ENCODE data around the gene MAP1A.

MAP1A gene

DNA sequence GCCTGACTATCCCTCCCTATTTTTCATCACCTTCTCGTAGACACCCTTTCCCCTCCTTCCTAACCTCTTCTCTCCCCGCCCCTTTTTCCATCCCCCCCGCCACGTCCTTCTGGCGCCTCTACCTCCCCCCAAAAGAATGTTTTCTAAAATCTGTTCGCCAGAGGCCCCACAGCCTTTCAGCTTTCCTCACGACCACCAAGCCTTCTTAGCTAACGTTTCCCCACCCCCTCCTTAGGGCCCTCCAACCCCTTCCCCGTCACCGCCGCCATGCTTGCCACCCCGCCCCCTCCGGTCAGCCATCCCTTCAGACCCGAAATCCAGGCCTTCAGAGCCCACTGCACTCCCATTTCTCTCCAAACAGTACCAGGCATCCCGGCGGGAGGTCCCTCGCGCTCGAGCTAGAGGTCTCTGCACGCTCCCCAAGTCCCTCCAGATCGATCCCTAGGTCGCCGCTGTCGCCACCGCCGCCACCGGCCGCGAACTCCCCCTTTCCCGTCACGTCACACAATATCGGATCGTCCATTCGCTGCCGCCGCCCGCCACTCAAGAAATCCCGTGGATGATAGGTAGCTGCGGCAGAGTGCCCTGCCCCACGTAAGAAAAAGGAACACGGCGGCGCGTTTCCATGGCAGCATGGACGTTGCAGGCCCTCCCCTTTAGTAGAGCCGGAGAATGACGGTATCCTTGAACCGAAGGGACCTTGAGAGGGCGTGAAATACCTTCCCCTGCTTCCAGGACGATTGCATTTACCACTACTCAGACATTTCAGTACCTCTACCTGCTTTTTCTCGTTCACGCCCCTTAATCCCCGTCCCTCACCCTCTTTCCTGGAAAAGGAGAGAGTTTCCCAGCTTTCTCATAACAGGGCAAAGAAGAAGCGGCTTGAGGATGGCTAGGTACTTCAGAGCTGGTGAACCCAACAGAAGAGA is 24.5 kb upstream of the MAP1A start, which contains the start of gene TP53BP1:
TP53BP1 (minus strand) TSS at position 484 of the 929 bp plus-strand sequence; CDS start at position 371, 113 bp downstream.
- WGBS, 2 experiments: 1% methylated on average over 54 of the region's 54 CpGs

GRCh38 chr15:43493703-43494472 is 23.5 kb upstream of the MAP1A start:
- H3K27me3 ChIP-seq (ENCODE audit: control insufficient read depth, insufficient read depth, low read length, poor library complexity, severe bottlenecking): no peaks in the 10 kb centered on the region
- peaks cover 7% of the 10 kb centered on the region for H3K4me1 ChIP-seq (ENCODE audit: control insufficient read depth, insufficient read depth, low read length)
- H3K4me3 ChIP-seq (ENCODE audit: insufficient read depth, low read depth, low read length): peak overlapping the region; percentile 59
- H3K36me3 ChIP-seq (ENCODE audit: control insufficient read depth, insufficient read depth, low read length): peaks cover 17% of the 10 kb centered on the region
- peak overlapping the region; percentile 70 for H3K27ac ChIP-seq (ENCODE audit: insufficient read depth, low read depth, low read length, poor library complexity, severe bottlenecking)
- H3K9me3 ChIP-seq (ENCODE audit: control insufficient read depth, low read length): no peaks in the 10 kb centered on the region
- 86% methylated on average over 7 of the region's 7 CpGs for WGBS, 2 experiments

More for the DNA sequence above, 24.5 kb upstream of the MAP1A start, which contains the start of gene TP53BP1:
- Histone ChIP-seq H3K36me3 (ENCODE audit: control insufficient read depth, insufficient read depth, low read length) (peaks cover 26% of the 10 kb centered on the region), H3K9me3 (ENCODE audit: control insufficient read depth, low read length) (no peaks in the 10 kb centered on the region), H3K27me3 (ENCODE audit: control insufficient read depth, insufficient read depth, low read length, poor library complexity, severe bottlenecking) (no peaks in the 10 kb centered on the region), H3K4me3 (ENCODE audit: insufficient read depth, low read depth, low read length) (peak within 1 kb of the TSS; percentile 59), H3K4me1 (ENCODE audit: control insufficient read depth, insufficient read depth, low read length) (peaks cover 7% of the 10 kb centered on the region), H3K27ac (ENCODE audit: insufficient read depth, low read depth, low read length, poor library complexity, severe bottlenecking) (peak within 1 kb of the TSS; percentile 91)

DNA sequence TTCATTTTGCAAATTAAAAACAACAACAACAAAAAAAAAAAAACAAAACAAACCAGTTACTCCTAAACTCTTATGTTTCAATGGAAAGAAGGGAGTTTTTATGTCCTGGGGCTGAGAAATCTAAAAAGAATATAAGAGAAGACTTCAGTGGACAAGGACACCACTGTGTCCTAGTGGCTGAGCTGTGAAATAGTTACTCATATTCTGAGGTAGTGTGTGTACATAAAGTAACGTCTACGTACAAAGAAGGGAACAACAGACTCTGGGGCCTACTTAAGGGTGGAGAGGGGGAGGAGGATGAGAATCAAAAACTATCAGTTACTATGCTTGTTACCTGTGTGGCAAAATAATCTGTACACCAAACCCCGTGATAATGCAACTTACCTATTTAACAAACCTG is 18.4 kb upstream of the MAP1A start:
- no peaks in the 10 kb centered on the region for H3K27me3 ChIP-seq (ENCODE audit: control insufficient read depth, insufficient read depth, low read length, poor library complexity, severe bottlenecking)
- H3K27ac ChIP-seq (ENCODE audit: insufficient read depth, low read depth, low read length, poor library complexity, severe bottlenecking): no peak overlapping the region
- no peak overlapping the region for H3K4me3 ChIP-seq (ENCODE audit: insufficient read depth, low read depth, low read length)
- no peaks in the 10 kb centered on the region for H3K9me3 ChIP-seq (ENCODE audit: control insufficient read depth, low read length)
- WGBS, 2 experiments: 90 to 96% methylated on average over 2 to 3 of the region's 3 CpGs
- H3K36me3 ChIP-seq (ENCODE audit: control insufficient read depth, insufficient read depth, low read length): no peaks in the 10 kb centered on the region
- no peaks in the 10 kb centered on the region for H3K4me1 ChIP-seq (ENCODE audit: control insufficient read depth, insufficient read depth, low read length)

- WGBS, 2 experiments: 71 to 100% methylated on average over 1 of the region's 1 CpG
- H3K4me1 ChIP-seq (ENCODE audit: control insufficient read depth, insufficient read depth, low read length): no peaks in the 10 kb centered on the region
- no peak overlapping the region for H3K27ac ChIP-seq (ENCODE audit: insufficient read depth, low read depth, low read length, poor library complexity, severe bottlenecking)
- no peaks in the 10 kb centered on the region for H3K36me3 ChIP-seq (ENCODE audit: control insufficient read depth, insufficient read depth, low read length)
- no peaks in the 10 kb centered on the region for H3K9me3 ChIP-seq (ENCODE audit: control insufficient read depth, low read length)
- H3K27me3 ChIP-seq (ENCODE audit: control insufficient read depth, insufficient read depth, low read length, poor library complexity, severe bottlenecking): no peaks in the 10 kb centered on the region
- no peak overlapping the region for H3K4me3 ChIP-seq (ENCODE audit: insufficient read depth, low read depth, low read length)
These were observed 17.8 kb upstream of the MAP1A start for GRCh38 chr15:43499635-43500034.

GRCh38 chr15:43505738-43506137 is 11.7 kb upstream of the MAP1A start:
- H3K36me3 ChIP-seq (ENCODE audit: control insufficient read depth, insufficient read depth, low read length): no peaks in the 10 kb centered on the region
- H3K27ac ChIP-seq (ENCODE audit: insufficient read depth, low read depth, low read length, poor library complexity, severe bottlenecking): no peak overlapping the region
- H3K9me3 ChIP-seq (ENCODE audit: control insufficient read depth, low read length): no peaks in the 10 kb centered on the region
- WGBS, 2 experiments: 68 to 70% methylated on average over 1 of the region's 1 CpG
- H3K4me1 ChIP-seq (ENCODE audit: control insufficient read depth, insufficient read depth, low read length): peaks cover 15% of the 10 kb centered on the region
- no peaks in the 10 kb centered on the region for H3K27me3 ChIP-seq (ENCODE audit: control insufficient read depth, insufficient read depth, low read length, poor library complexity, severe bottlenecking)
- H3K4me3 ChIP-seq (ENCODE audit: insufficient read depth, low read depth, low read length): no peak overlapping the region

DNA sequence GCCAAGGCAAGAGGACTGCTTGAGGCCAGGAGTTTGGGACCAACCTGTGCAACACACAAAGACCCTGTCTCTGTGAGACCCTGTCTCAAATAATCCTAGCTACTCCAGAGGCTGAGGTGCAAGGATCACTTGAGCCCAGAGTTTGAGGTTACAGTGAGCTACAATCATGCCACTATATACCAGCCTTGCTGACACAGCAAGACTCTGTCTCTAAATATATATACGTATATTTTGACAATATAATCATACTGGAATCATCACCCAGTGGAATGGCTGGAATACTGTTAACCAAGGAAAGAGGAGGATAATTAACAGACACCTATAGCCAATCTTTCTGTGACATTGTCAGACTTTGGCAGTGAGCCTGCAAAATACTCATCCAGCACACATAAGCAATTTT is 9.0 kb upstream of the MAP1A start:
- H3K9me3 ChIP-seq (ENCODE audit: control insufficient read depth, low read length): no peaks in the 10 kb centered on the region
- no peak overlapping the region for H3K4me3 ChIP-seq (ENCODE audit: insufficient read depth, low read depth, low read length)
- no peaks in the 10 kb centered on the region for H3K27me3 ChIP-seq (ENCODE audit: control insufficient read depth, insufficient read depth, low read length, poor library complexity, severe bottlenecking)
- H3K36me3 ChIP-seq (ENCODE audit: control insufficient read depth, insufficient read depth, low read length): no peaks in the 10 kb centered on the region
- WGBS, 2 experiments: 100% methylated on average over 1 of the region's 1 CpG; no CpG with 5 or more reads in 1 of the 2 experiments
- no peak overlapping the region for H3K27ac ChIP-seq (ENCODE audit: insufficient read depth, low read depth, low read length, poor library complexity, severe bottlenecking)
- peaks cover 21% of the 10 kb centered on the region for H3K4me1 ChIP-seq (ENCODE audit: control insufficient read depth, insufficient read depth, low read length)

DNA sequence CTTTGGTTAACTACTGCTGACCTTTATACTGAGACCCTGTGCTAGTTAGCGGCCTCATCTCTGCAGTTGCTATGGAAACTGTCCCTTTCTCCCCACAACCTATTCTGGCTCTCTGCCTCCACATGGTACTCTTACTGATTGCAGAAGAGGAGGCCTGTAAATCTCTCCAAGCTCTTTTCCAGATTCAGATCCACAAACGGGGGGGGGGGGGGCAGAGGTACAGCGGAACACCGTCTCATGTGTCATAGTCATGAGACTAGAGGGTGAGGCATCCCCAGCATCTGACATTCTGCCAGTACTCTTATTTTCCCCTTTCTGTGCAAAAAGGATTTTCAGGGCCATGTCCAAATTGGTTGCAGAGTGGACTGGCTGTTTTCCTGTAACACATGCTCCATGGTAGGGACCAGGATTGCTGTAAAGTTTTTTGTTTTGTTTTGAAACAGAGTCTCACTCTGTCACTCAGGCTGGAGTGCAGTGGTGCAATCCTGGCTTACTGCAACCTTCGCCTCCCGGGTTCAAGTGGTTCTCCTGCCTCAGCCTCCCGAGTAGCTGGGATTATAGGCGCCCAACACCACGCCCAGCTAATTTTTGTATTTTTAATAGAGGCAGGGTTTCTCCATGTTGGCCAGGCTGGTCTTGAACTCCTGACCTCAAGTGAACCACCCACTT is 8.3 kb upstream of the MAP1A start:
- Histone ChIP-seq H3K4me3 (ENCODE audit: insufficient read depth, low read depth, low read length) (no peak overlapping the region), H3K27me3 (ENCODE audit: control insufficient read depth, insufficient read depth, low read length, poor library complexity, severe bottlenecking) (no peaks in the 10 kb centered on the region), H3K27ac (ENCODE audit: insufficient read depth, low read depth, low read length, poor library complexity, severe bottlenecking) (no peak overlapping the region), H3K36me3 (ENCODE audit: control insufficient read depth, insufficient read depth, low read length) (no peaks in the 10 kb centered on the region), H3K4me1 (ENCODE audit: control insufficient read depth, insufficient read depth, low read length) (peaks cover 24% of the 10 kb centered on the region), H3K9me3 (ENCODE audit: control insufficient read depth, low read length) (no peaks in the 10 kb centered on the region)
- 80 to 84% methylated on average over 9 of the region's 9 CpGs for WGBS, 2 experiments

DNA sequence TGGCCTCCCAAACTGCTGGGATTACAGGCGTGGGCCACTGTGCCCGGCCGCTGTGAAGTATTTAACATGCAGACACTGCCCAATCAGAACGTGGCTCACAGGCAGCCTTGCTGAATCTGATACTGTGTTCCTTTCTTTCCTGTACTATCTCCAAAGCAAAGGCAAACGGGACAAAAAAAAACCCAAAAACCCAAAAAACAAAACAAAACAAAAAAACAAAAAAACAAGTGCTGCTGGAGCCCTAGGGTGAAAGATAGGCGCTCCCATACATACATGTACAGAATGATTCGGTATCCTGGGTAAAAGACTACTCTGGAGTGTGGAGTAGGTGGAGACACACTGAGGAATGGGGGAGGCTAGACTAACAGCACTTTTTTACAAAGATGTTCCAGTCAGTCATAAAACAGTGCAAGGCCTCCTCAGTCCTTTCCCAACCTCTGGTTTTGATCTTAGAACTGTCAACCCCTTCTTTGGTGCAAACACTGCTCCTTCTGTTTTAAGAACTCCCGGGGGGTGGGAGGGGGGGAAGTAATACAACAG is 7.7 kb upstream of the MAP1A start:
- Histone ChIP-seq H3K4me3 (ENCODE audit: insufficient read depth, low read depth, low read length) (peak overlapping the region; percentile 66), H3K27ac (ENCODE audit: insufficient read depth, low read depth, low read length, poor library complexity, severe bottlenecking) (peak overlapping the region; percentile 65), H3K4me1 (ENCODE audit: control insufficient read depth, insufficient read depth, low read length) (peaks cover 29% of the 10 kb centered on the region), H3K36me3 (ENCODE audit: control insufficient read depth, insufficient read depth, low read length) (no peaks in the 10 kb centered on the region), H3K9me3 (ENCODE audit: control insufficient read depth, low read length) (no peaks in the 10 kb centered on the region), H3K27me3 (ENCODE audit: control insufficient read depth, insufficient read depth, low read length, poor library complexity, severe bottlenecking) (no peaks in the 10 kb centered on the region)
- WGBS, 2 experiments: 35 to 45% methylated on average over 7 to 8 of the region's 8 CpGs

DNA sequence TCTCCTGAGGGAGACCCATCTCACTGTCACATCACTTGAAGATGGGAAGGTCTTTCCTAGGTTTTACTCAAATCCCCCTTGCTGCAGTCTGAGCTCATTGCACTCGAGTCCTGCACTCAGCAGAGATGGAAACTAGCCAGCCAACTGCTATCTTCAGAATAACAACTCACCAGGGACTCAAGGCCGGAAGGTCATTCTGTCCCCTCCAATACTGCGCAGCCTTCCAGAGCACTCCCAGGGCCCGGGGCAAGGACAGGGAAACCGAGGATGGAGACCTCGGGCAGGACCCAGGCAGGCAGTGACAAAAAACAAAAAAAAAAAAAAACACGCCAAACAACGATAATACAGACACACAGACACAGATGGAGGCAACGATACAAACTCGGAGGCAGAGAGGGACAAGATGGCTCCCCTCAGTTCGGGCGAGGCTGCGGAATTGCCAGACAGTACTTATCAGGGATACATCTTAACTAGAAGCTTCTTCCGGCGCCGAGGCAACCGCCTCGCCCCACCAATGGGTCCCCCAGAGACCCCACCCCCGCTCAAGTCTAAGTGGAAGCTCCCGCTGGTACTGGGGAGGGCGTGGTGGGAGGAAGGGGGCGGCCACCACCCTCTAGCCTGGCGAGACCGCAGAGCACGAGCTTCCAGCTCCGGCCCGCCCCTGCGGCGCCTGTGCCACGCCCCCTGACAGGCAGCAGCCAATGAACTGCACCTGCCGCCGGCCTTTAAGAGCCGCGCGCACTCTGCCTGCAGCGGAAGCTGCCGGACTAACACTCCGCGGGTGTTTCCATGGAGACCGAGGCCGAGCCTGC is 7.0 kb upstream of the MAP1A start:
- Histone ChIP-seq H3K4me1 (ENCODE audit: control insufficient read depth, insufficient read depth, low read length) (peaks cover 29% of the 10 kb centered on the region), H3K27me3 (ENCODE audit: control insufficient read depth, insufficient read depth, low read length, poor library complexity, severe bottlenecking) (no peaks in the 10 kb centered on the region), H3K36me3 (ENCODE audit: control insufficient read depth, insufficient read depth, low read length) (no peaks in the 10 kb centered on the region), H3K4me3 (ENCODE audit: insufficient read depth, low read depth, low read length) (peak overlapping the region; percentile 66), H3K27ac (ENCODE audit: insufficient read depth, low read depth, low read length, poor library complexity, severe bottlenecking) (peak overlapping the region; percentile 97), H3K9me3 (ENCODE audit: control insufficient read depth, low read length) (no peaks in the 10 kb centered on the region)
- WGBS, 2 experiments: 1% methylated on average over 41 of the region's 41 CpGs

All from ectodermal cell (in vitro differentiated cells).